ENCODE data around the gene CYBB. TPM values are rescaled to one million over a fixed set of nuclear protein-coding genes. Genes with fewer than 3 reads are reported as not detected.

CYBB gene
- total RNA-seq, 1 donor from 2014 or later: not detected

DNA sequence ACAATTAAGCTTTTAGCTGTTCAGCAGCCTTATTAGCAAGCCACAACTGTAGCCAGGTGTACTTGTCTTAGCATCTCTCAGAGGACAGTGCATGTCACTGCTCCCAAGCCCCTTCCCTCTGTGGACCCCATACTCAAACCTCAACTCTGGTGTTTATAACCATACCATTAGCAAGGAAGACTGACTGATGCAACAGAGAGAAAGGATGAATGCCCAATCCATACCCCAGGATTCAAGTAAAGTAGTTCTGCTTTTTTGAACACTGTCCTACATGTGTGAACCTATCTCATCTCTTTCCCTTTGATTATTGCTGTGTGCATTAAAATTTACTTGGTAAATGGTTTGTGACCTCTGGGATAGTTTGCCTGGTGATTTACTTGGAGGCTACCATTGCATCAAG is 22.8 kb upstream of the CYBB start:
- Mint-ChIP-seq H3K27me3 (ENCODE audit: unreplicated experiment) (peaks cover 2% of the 10 kb centered on the region), H3K4me1 (ENCODE audit: unreplicated experiment) (no peaks in the 10 kb centered on the region), H3K9me3 (ENCODE audit: unreplicated experiment) (peaks cover 4% of the 10 kb centered on the region), H3K4me3 (ENCODE audit: unreplicated experiment) (no peak overlapping the region), H3K36me3 (ENCODE audit: unreplicated experiment) (no peaks in the 10 kb centered on the region), H3K27ac (ENCODE audit: unreplicated experiment) (no peak overlapping the region)
- TF ChIP-seq, protein P1, sequence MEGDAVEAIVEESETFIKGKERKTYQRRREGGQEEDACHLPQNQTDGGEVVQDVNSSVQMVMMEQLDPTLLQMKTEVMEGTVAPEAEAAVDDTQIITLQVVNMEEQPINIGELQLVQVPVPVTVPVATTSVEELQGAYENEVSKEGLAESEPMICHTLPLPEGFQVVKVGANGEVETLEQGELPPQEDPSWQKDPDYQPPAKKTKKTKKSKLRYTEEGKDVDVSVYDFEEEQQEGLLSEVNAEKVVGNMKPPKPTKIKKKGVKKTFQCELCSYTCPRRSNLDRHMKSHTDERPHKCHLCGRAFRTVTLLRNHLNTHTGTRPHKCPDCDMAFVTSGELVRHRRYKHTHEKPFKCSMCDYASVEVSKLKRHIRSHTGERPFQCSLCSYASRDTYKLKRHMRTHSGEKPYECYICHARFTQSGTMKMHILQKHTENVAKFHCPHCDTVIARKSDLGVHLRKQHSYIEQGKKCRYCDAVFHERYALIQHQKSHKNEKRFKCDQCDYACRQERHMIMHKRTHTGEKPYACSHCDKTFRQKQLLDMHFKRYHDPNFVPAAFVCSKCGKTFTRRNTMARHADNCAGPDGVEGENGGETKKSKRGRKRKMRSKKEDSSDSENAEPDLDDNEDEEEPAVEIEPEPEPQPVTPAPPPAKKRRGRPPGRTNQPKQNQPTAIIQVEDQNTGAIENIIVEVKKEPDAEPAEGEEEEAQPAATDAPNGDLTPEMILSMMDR (IDR thresholded peaks at IDR 0.05): no peak
- DNase-seq (ENCODE audit: extremely low spot score, unreplicated experiment): no peak

DNA sequence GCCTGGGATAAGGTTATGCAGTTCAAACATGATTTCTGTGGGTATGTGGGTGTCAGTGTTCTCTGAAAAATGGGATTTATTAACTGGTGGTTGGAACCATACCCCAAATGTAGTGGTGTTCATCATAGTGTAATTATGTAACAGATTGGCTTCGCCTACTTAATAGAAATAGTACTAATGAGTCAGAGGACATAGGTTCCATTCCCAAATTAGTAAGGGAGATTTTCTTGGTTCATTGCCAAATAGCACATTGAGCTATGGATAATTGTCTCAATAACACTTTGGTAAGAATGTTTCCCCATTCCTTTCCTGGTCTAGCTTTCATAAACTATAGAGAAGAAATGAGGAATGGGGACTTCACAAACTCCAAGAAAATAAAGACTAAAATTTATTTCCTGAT is 20.5 kb upstream of the CYBB start:
- Mint-ChIP-seq H3K27ac (ENCODE audit: unreplicated experiment) (no peak overlapping the region), H3K9me3 (ENCODE audit: unreplicated experiment) (no peaks in the 10 kb centered on the region), H3K4me1 (ENCODE audit: unreplicated experiment) (no peaks in the 10 kb centered on the region), H3K36me3 (ENCODE audit: unreplicated experiment) (no peaks in the 10 kb centered on the region), H3K4me3 (ENCODE audit: unreplicated experiment) (no peak overlapping the region), H3K27me3 (ENCODE audit: unreplicated experiment) (no peaks in the 10 kb centered on the region)
- no peak for DNase-seq (ENCODE audit: extremely low spot score, unreplicated experiment)
- TF ChIP-seq, protein P1 (IDR thresholded peaks at IDR 0.05): no peak

DNA sequence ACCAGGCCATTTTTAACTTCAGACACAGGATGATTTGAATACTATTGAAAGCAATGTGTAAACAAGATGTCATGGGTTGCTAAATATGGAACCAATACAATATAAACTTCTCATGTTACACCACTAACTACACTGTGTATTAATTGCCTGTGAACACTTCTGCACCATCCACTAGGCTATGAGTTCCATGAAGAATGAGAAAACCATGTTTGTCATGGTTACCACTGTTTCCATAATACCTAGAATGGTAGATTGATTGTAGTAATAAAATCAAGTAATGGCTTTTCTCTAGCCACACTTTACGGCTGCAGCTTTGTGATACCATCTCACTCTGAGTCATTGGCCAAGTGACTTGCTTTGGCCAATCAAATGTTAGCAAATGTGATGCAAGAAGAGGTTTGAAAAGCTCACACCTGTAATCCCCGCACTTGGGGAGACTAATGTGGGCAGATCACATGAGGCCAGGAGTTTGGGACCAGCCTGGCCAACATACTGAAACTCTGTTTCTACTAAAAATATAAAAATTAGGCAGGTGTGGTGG is 19.9 kb upstream of the CYBB start:
- Mint-ChIP-seq H3K4me3 (ENCODE audit: unreplicated experiment) (no peak overlapping the region), H3K36me3 (ENCODE audit: unreplicated experiment) (no peaks in the 10 kb centered on the region), H3K4me1 (ENCODE audit: unreplicated experiment) (no peaks in the 10 kb centered on the region), H3K27me3 (ENCODE audit: unreplicated experiment) (no peaks in the 10 kb centered on the region), H3K9me3 (ENCODE audit: unreplicated experiment) (no peaks in the 10 kb centered on the region), H3K27ac (ENCODE audit: unreplicated experiment) (no peak overlapping the region)
- TF ChIP-seq, protein P1 (IDR thresholded peaks at IDR 0.05): no peak
- no peak for DNase-seq (ENCODE audit: extremely low spot score, unreplicated experiment)

DNA sequence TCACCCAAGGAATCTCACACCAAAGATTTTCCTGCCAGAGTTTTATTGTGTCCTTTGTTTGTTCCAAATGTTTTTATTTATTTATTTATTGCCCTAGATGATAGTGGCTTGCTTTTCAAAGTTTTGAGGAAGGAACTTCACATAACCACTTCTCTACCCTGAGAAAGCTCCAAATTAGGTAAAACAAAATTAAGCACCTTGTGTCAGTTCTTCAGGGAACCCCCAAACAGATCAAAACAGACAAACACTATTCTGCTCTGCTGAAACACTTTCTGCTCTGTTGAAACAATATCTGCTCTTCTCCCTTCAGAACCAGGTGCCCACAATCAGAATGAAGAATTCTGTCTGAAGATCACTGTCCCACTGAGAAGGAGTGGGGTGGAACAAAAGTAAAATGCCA is 16.5 kb upstream of the CYBB start:
- no peak overlapping the region for H3K4me3 Mint-ChIP-seq (ENCODE audit: unreplicated experiment)
- H3K36me3 Mint-ChIP-seq (ENCODE audit: unreplicated experiment): no peaks in the 10 kb centered on the region
- H3K27ac Mint-ChIP-seq (ENCODE audit: unreplicated experiment): no peak overlapping the region
- no peaks in the 10 kb centered on the region for H3K4me1 Mint-ChIP-seq (ENCODE audit: unreplicated experiment)
- no peak for DNase-seq (ENCODE audit: extremely low spot score, unreplicated experiment)
- TF ChIP-seq, protein P1 (IDR thresholded peaks at IDR 0.05): no peak
- H3K9me3 Mint-ChIP-seq (ENCODE audit: unreplicated experiment): no peaks in the 10 kb centered on the region
- peaks cover 4% of the 10 kb centered on the region for H3K27me3 Mint-ChIP-seq (ENCODE audit: unreplicated experiment)

DNA sequence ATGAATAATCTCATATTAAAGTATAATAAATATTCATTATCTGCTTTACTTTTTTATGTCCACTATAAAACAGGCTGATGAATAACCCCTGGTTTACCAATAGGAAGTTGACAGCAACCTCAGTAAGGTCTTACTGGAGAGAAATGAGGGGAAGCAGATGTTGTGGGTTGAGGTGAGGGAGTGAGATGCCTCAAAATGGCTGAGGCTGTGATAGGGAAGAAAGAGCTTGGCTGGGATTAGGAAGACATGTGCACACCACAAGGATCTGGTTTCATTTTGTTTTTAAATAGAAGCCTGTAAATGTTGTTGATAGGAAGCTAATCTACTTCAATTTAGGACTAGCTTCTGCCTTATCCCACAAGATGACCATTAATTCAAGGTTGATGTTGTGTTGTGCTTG is 14.4 kb upstream of the CYBB start:
- DNase-seq (ENCODE audit: extremely low spot score, unreplicated experiment): no peak
- Mint-ChIP-seq H3K9me3 (ENCODE audit: unreplicated experiment) (no peaks in the 10 kb centered on the region), H3K4me3 (ENCODE audit: unreplicated experiment) (no peak overlapping the region), H3K36me3 (ENCODE audit: unreplicated experiment) (no peaks in the 10 kb centered on the region), H3K27me3 (ENCODE audit: unreplicated experiment) (peaks cover 5% of the 10 kb centered on the region), H3K4me1 (ENCODE audit: unreplicated experiment) (no peaks in the 10 kb centered on the region), H3K27ac (ENCODE audit: unreplicated experiment) (no peak overlapping the region)
- TF ChIP-seq, protein P1 (IDR thresholded peaks at IDR 0.05): no peak
